22Rv1 (cell line): ENCODE results near the gene OR13C5.

ENCODE experiments used
- ZFX ChIP-seq: fragments of 450-650 bp; IDR thresholded peaks from 2 replicates; pipeline ENCODE4 v1.6.1; 2017; ENCODE audit warnings: antibody characterized with exemption, borderline replicate concordance
- TF ChIP-seq, protein P1 (sequence below): fragments of 450-650 bp; IDR thresholded peaks from 2 replicates; pipeline ENCODE4 v1.5.1; 2017; ENCODE audit warnings: mild to moderate bottlenecking

DNA sequence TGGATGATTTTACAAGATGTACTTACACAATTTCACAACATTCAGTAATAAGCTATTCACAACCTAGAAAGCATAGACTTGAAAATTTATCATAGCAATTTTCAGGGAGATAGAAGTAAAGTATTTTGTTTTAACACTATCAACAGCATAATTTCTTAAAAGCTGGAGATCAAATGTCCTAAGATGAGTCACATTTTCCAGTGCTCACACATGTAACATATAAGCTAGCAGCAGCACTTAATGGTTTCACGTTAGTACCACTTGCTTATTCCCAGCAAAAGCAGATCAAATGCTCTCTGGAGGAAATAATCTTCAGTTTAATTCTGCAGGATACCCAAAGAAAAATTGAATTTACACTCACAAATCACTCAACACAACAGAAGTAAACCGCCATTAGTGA lies 23.8 kb downstream of the OR13C5 start:
- TF ChIP-seq, protein P1, sequence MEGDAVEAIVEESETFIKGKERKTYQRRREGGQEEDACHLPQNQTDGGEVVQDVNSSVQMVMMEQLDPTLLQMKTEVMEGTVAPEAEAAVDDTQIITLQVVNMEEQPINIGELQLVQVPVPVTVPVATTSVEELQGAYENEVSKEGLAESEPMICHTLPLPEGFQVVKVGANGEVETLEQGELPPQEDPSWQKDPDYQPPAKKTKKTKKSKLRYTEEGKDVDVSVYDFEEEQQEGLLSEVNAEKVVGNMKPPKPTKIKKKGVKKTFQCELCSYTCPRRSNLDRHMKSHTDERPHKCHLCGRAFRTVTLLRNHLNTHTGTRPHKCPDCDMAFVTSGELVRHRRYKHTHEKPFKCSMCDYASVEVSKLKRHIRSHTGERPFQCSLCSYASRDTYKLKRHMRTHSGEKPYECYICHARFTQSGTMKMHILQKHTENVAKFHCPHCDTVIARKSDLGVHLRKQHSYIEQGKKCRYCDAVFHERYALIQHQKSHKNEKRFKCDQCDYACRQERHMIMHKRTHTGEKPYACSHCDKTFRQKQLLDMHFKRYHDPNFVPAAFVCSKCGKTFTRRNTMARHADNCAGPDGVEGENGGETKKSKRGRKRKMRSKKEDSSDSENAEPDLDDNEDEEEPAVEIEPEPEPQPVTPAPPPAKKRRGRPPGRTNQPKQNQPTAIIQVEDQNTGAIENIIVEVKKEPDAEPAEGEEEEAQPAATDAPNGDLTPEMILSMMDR = no peak
- no peak for TF ChIP-seq ZFX
